ENCODE results near the gene RABGAP1L.
A peak's percentile ranks its signal among the peaks of the same experiment; 100 is the strongest.

The RABGAP1L gene

DNA sequence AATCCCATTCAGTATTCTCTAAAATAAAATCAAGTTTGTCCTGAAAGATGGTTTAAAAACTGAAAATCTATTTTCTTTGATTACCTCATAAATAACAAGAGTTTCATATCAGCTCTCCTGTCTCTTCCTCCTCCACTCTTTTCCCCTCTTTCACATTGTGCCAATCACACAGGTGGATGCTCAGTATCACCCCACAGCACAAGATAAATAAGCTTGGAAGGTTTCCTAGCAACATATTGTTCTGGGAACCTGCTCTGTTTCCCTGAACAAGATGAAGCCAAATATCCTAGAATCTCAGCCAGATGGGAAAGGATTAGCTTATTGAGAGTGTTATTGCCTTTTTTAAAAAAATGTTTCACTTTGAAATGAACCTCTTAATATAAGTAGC is 794.7 kb downstream of the RABGAP1L start:
- no peak for DNase-seq

- DNase-seq = no peak
Measured at GRCh38 chr1:174954671-174955669, 795.6 kb downstream of the RABGAP1L start.

- no peak for DNase-seq
Measured at GRCh38 chr1:174956086-174956485, 796.8 kb downstream of the RABGAP1L start.

DNA sequence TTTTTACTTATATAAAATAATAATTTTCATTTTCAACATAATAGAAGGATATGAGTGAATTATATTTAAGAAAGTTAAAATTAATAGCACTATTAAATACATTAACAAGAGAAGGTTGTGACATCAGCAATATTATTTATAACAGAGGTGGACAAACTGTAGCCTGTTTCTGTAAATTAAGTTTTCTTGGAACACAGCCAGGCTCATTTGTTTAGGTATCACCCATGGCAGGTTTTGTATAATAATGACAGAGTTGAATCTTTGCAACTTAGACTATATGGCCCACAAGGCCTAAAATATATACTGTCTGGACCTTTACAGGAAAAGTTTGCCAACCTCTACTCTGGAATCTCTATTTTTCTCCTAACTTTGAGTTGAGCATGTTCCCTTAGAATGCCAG is 797.7 kb downstream of the RABGAP1L start:
- DNase-seq = no peak

DNA sequence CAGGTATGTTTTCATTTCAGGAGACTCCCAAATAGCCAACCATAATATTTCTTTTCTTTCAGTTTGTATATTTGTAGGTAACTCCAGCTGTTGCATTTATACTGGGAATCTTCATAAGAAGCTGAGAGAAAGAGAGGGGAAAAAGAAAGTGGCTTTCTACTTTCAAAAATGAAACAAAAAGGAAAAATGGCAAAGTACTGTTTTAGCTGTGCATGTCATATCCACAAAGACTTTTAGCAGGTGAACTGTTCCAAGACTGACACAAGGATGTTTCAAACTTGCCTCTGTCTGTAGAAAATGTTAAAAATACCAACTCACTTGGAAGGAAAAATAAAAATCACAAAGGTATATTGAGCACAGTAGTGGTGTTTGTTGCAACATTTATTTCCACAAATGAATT is 798.5 kb downstream of the RABGAP1L start:
- DNase-seq = no peak

DNA sequence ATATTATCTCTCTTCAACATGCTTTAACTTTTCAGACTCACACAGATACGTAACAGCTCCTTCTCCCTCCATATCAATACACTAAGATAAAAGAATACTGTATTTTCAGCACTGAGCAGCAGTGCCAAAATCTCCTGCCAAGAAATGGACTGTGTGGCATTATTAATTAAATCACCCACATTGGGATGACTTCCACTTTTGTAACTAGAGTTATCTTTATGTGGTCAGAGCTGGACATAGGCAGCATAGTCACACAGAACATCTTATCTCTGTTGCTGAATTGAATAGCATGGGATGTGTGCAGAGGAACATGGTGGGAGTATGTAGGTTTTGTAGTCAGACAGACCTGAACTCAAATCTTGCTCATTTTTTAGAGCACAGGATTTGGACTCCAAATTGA is 799.1 kb downstream of the RABGAP1L start:
- DNase-seq = no peak

- DNase-seq = no peak
Measured at GRCh38 chr1:174960362-174960761, 801.0 kb downstream of the RABGAP1L start.

GRCh38 chr1:174963529-174964125 is 804.3 kb downstream of the RABGAP1L start:
- DNase-seq = peak; percentile 45

DNA sequence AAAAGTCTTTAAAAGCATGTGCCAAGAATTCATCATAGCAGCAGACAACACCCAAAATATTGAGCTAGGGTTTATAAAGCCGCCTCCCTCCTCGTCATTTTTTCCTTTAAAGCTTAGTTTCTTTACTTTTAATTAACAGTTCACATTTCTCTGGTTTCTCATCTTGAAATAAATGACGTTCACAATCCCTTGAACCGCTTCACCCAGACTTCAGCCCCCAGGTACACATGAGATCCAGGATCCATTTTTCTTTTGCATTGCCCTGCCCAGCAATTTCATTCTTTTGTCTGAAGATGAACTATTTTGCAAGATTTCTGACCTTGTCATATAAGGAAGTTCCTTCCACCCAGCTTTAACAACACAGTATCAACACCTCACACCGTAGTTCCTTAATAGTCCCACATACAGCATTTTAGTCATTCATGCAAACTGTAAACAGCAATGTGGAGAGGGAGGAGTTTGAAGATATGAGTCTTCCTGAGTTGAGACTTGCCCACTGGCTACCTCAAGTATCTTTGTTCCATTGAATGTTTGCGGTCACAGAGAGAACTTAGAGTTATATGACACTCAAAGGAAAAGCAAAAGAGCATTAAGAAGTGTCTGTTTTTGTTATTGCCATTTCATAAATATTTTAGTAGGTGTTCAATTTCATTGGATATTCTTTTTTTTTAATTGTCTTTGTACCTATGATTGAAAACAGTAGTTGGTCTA is 805.1 kb downstream of the RABGAP1L start:
- DNase-seq = peak; percentile 81

- peak; percentile 72 for DNase-seq
Measured at GRCh38 chr1:174964972-174965361, 805.6 kb downstream of the RABGAP1L start.

- peak; percentile 52 for DNase-seq
Measured at GRCh38 chr1:174965362-174966007, 806.2 kb downstream of the RABGAP1L start.

DNA sequence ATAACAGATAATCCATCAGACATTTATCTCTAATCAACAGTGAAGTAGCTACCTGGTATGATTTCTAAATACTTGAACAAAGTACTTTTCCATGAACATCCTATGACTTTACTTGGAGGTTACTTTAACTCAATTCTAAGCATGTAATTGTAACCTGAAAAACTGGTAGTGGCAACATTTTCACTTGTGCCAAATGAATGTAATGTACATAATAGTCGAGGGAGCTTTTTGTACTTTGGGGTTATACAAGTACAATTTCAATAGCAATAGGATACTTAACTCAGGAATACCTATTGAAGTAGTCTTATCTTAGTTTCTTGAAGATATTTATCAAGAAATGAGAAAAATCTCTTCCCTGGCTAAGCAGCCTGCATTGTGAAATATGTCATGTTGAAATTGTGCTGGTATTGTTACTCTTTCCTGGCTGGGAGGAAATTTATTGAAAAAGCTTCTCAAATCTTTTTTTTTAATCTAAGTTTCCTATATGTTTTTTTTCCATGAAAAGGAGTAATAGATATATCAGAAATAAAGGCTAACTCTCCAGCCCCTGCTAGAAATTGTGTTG is 806.8 kb downstream of the RABGAP1L start:
- DNase-seq = no peak

- peak; percentile 70 for DNase-seq
Measured at GRCh38 chr1:174967845-174968705, 808.8 kb downstream of the RABGAP1L start.

DNA sequence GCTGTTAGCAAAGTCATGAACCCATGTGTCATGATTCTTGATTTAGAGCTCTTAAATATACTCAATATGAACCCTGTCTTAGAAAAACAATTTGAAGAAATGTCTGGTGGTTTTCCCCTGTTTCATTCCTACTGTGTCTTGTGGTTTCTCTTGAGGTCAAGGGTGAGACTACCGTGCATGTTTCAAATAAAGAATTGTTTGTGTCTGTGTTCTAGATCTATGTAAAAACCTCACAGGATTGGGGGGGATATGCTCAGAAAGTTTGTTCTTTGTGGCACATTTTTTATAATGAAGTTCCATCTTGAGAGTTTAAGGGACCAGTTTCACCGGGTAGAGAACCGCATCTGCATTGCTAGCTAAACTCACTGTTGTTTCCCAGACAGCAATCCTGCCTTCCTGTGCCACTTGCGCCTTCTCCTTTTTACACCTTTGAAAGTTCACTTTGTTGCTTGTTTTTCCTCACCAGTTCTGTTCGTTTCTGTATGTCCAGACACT is 809.5 kb downstream of the RABGAP1L start:
- DNase-seq = peak; percentile 88

DNA sequence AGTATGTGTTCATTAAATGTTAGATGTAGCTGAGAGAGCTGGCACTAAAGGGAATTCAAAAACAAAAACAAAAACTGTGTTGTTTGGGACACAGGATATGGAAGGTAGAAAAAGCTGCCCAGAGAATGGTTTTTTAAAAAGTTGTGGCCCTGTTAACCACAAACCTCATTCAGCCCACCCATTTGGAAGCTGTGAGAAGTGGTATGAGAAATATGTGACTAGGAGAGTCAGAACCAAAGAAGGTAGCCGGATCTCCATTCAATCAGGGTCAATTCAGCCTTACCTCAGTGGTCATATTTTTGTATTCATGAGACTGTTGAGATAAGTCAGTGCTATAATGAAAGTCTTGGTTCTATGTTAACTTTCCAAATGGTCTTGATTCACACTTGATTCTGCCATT is 810.7 kb downstream of the RABGAP1L start:
- DNase-seq = peak; percentile 54

GRCh38 chr1:174971466-174971865 is 812.1 kb downstream of the RABGAP1L start:
- no peak for DNase-seq

GRCh38 chr1:174971902-174972301 is 812.6 kb downstream of the RABGAP1L start:
- DNase-seq = no peak

- DNase-seq = no peak
Measured at GRCh38 chr1:174974711-174975119, 815.4 kb downstream of the RABGAP1L start.

DNA sequence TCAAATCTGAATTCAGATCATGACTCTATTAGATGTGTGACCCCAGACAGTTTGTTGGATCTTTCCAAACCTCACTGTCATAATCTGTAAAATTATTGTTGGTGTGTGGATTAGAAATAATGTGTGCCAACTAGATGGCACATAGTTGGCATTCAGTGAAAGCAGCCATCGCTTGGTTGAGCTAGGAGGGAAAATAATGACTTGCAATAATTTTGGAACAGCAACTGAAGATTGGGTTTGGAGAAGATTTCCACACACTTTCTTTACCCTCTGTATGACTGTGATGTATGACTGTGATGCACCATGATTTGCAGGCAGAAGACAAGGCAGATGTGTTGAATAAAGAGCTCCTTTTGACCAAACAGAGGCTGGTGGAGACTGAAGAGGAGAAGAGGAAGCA is 816.4 kb downstream of the RABGAP1L start:
- no peak for DNase-seq

GRCh38 chr1:174976436-174977108 is 817.3 kb downstream of the RABGAP1L start:
- no peak for DNase-seq

Data from CD4-positive, alpha-beta T cell treated with Interleukin-17A for 1 hour (primary cell).